ENCODE results near the gene MYORG. TPM values are rescaled to one million over a fixed set of nuclear protein-coding genes. Genes with fewer than 3 reads are reported as not detected.

MYORG gene
- total RNA-seq = 2.6 TPM

DNA sequence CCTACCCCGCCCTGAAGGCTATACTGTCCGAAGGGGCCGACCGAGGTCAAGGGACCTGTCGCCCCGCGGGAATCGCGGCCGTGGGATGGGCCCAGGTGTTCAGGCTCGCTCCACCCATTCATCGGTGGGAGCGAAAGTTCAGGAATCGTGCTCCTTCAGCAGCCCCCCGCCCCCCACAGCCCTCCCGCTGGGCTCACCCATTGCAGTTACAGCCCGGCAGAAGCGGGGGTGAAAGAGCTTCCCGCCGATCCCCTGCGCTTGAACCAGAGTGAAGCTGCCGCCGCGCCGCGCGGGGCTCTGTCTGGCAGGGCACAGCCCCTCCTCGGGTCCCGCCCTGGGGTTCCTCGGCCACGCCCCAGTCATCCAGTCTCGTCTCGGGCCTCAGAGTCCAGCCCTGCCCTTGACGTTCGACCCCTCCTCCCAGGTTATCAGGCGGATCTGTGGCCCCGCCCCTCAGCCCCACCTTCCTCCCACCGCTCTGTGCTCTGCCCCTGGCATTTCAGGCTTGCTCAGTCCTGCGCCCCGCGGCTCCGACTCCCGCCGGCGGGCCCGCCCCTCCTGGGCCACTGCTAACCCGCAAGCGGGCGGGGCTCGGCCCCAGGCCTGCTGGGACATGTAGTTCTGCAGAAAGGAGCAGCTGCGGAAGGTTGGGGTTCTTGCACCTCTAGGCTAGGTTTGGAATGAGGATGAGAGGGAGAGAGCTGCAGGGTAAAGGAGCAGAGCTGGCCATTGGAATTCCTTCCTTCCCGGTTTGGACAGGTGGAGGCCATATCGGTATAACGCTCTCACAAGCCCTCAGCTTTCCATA, at the start of gene MYORG:
MYORG (minus strand) TSS at position 303 of the 808 bp plus-strand sequence. CDS start 3,955 bp downstream, outside the sequence.
- DNase-seq = peak; percentile 64

DNA sequence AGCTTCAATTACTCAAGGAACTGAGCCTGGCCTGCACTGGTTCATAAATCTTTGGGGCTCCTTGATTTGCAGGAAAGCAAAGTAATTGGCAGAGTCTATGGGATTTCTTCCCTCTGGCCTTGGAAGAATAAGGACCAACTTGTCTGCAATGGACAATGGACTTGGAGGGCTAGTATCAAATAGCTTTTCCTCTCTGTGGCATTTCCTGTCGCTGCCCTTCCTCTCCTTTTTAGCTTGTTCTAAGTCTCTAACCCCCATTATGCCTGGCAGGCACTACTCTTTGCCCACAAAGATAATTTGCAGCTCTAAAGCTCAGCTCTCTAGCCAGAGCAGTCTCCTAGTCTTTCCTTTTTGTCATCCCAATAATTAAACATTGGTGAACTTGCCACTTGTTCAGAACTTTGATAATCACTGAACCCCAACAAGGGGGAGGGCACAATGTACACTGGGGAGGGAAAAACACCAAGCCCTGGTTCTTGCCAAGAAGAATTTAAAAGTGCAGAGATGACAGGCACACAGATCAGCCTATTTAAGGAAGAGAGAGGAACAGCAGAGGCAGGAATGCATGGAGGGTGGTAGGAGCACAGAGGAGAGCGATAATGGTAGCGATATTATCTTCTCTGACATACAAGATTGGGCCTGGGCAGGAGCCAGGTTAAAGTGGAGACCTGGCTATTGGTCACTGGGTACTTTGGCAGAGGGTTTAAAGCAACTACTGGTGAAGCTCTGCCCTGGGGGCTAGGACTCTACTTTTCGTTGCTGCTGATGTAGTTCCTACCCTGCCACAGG, 43.2 kb upstream of the MYORG start:
- DNase-seq = no peak

DNA sequence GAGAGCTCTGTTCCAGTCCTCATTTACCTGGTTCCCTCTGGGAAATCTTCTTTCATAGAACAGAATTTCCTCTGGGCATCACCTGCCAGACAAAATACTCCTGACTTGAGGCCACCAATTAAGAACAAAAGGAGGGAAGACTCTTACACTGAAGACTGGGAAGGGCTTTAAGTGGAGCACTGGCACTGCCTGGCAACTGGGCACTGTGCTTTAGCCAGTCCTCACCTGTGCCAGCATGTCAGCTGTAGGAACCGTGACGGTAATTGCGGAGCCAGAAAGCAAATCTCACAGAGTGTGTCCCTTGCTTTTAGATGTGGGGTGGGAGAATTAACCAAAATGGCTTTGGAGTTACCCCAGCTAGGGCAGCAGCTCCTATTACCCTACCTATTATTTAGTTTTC, 41.0 kb upstream of the MYORG start:
- no peak for DNase-seq

DNA sequence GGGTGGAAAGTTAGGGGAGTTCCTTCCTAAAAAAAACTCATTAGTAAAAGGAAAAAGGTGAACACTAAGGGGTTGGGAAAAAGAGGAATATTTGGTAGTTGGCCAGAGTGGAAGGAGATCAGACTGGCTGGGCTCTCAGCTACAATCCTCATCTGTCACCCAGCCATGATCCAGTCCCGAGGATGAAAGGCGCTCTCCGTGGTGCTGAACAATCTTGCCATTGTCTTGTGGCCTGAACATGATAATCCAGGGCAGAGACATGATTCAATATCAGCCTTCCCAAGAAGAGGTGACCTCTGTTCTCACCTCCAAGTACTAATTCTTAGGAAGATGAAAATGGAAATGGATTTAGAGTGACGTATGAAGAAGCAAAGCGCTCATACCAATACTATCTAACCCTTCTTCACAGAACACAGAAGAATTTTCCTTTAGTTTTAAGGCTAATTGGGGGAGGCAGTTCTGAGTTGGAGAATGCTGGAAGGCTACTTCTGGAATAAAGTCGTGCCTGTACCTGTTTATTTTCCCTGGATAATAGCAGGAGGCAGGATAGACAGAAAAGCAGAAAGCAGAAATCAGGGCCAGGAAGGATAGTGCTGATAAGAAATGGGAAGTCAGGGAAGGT, 36.6 kb upstream of the MYORG start:
- peak; percentile 22 for DNase-seq

DNA sequence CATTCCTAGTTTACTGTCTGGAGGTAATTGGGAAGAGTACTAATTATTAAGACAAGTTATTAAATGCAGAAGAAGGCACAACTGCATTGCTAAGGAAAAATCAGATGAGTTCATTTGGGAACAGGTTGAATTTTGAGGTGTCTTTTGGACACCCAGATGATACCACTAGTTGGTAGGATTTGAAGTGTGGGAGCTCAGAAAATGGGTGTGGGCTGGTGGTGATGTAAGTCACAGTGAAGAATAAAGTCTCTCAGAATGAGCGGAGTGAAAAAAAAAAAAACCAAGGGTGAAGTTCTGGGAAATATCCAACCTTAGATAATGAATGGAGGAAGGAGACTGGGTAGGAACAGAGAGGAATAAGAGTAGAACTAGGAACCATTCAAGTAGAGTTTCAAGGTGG, 35.6 kb upstream of the MYORG start:
- no peak for DNase-seq

DNA sequence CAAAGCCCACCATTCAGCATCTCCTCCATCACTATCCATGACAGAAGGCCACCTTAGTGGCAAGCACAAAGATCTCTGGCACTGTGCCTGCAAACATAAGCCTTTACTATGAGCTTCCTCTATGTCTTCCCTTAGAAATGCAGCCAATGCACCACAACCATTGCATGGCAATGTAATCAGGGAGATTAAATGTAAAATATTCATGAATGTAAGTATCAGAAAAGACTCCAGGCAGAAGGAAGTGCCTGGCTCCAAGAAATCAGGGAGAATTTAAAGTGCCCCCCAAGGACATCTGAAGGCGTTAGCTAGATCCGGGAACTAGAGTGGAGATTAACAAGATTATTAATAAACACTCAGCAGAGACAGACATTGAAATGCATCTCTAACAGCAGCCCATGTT, 32.5 kb upstream of the MYORG start:
- no peak for DNase-seq

DNA sequence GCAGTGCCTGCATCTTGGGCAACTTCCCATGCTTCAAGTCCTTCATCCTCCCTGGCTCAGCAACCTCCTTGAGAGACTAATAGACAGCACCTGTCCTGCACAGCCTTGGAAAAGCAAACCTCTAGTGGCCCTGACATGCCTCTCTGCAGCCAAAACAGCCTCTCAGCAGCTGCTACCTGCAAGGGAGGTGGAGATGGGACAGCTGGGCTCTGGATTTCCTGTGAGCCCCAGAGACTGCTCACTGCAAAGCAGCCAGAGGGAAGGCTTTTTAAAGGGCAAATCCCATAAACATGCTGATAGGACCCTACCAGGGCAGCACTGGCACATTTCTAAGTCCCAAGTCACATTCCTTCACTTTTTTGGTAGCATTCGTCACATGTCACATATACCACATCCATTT, 31.5 kb upstream of the MYORG start:
- DNase-seq = no peak

DNA sequence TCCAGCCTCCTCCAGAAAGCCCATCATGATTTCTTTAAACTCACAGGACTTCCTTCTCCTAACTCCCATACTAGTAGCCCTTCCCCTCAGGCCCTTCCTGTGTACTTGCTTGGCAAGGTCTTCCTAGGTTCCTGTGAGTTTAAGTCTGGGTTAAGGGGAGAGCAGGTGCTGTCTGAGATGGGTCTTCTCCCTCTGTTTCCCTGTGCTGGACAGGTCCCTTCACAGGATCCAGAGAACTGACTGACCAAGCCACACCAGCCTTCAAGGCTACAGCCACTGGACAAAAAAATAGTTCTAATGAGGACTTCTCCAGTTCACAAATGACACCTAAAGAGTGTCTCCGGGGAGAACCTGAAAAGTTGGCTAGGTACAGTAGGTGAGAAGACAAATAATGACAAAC, 29.5 kb upstream of the MYORG start:
- DNase-seq = no peak

DNA sequence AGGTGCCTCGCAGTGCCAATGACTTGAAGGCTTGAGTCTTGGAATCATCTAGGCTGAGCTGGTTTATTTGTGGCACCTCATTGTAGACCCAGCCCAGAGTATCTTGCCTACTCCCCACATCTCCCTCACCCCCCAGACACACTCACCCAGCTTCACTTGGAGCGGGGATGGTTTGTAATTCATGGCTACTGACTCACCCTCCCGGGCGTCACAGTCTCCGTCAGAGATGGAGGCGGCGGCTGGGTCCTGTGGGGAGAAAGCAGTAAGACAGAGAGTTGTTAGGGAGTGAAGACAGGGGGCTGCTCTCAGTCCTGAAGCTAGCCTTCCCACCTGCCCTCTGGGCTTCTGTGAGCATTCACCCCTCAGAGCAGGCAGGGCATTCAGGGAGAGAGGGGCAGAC, 29.0 kb upstream of the MYORG start:
- no peak for DNase-seq

DNA sequence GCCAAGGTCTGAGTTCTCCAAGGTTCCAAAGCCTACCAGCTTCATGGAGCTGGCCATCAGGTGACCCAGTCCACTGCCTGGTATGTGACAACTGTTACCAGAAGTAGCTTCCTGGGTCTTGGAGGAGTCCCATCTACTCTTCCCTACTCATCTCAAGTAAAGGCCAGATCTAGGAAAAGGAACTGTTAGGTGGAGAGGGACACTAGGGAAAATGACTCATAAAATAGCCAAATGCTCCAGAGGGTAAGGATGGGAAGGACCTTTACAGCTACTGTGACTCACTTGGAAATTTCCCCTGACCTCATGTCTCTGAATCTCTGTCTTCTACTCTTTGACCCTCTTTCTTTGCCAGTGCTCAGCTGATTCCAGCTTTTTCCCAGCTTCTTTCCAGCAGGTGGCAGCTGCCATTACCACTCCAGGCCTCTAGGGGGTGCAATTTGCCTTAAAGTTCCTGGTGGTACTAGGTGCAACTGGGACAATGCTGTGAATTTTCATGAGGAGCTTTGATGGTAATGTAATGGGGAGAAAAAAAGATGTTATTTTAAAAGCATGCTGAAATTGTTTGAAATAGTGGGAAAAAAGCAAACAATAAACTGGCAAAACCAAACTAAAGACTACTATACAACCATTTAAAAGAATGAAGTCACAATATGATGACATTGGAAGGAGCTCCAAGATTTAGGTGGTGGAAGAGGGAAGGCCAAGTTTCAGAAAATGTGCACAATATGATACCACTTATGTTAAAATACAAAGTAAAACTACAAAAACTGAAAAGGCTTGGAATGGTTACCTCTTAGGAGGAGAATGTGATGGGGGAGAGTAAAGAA, 27.1 kb upstream of the MYORG start:
- DNase-seq = peak; percentile 28

DNA sequence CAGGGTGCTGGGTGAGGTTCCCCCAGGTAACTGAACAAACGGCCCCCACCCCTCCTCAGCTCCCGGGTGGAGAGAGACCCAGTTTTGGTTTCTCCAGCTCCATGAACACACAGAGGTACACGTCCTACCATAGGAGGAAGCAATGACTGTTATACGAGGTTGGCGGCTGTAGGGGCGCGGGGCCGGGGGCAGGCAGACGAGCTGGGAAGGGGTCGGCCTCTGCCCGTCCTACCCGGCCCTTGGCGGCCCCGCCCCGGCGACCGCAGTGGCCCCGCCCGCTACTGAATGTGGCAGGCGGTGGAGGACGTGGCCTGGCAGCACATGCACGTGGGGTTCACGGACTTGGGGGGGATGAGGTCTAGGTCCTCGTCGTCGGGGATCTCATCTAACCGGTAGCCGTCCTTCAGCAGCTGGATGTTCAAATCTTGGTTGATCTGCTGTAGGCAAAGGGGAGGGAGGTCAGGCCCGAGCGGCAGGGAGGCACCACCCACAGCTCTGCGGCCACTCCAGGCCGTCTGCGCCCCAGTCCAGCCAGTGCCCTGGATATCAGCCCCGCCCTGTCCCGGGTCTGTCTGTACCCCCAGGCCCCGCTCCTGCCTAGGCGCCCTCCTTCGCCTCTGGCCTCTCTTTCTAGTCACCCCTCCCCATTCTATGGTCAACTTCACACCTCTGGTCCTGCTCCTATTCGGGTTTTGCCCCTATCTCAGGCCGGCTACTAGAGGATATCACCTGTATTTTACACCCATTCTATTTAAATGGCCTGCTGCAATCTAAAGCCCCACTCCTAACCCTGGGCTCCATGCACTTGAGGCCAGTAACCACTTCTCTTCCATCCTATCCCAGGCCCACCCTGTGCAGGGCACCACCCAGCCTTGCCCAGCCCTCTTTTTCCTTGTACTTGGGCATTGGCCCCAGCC, 24.2 kb upstream of the MYORG start:
- no peak for DNase-seq

DNA sequence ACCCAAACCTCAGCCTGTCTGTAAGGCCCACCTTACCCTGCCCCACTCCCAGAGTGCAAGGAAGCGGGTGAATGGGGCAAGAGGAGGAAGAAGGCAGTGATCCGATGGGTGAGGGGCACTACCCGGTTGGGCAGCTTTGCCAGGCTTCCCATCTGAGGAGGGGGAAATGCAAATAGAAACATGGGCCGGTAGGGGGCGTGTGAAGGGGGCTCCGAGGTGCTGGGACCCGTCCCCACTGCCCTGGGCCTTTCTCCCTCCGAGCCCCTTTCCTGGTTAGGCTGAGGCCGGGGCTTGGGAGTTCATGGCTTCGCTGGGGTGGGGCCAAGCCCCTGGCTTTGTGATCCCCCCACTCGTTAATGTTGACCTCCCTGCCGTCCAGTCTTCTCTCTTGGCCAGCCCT, 23.6 kb upstream of the MYORG start:
- no peak for DNase-seq

DNA sequence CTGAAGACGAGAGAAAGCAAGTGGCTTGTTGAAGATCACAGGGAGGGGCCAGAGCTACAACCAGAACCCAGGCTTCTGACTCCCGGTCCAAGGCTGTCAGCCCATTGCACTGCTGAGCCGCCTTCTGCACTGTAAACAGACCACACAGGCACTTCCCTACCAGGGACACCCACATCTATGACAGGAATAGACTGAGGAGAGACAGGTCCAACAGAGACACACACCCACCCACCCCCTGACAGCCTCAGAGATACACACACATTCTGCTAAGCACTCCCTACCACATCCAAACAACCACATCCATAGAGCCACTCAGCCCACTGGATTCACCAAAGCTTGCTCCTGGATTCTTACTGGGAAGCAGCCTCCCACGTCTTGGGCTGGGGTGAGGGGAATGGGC, 23.0 kb upstream of the MYORG start:
- no peak for DNase-seq

DNA sequence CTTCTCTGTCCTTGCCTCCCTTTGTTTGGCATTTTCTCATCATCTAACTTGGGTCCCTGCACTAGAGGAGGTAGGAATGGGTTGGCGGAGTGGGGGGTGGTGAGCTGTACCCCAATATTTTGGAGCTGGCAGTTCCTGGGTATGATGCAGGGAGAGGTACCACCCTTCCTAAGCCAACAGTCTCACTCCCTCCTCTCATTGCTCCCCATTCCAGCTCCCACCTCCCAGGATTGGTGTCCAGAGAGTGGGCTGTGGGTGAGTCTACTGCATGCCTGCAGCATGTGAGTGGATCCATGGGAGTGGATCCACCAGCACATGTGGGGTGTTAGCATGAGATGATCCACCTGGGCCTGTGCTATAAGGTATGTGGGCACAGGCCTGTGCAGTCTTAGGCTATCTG, 22.2 kb upstream of the MYORG start:
- DNase-seq = no peak

DNA sequence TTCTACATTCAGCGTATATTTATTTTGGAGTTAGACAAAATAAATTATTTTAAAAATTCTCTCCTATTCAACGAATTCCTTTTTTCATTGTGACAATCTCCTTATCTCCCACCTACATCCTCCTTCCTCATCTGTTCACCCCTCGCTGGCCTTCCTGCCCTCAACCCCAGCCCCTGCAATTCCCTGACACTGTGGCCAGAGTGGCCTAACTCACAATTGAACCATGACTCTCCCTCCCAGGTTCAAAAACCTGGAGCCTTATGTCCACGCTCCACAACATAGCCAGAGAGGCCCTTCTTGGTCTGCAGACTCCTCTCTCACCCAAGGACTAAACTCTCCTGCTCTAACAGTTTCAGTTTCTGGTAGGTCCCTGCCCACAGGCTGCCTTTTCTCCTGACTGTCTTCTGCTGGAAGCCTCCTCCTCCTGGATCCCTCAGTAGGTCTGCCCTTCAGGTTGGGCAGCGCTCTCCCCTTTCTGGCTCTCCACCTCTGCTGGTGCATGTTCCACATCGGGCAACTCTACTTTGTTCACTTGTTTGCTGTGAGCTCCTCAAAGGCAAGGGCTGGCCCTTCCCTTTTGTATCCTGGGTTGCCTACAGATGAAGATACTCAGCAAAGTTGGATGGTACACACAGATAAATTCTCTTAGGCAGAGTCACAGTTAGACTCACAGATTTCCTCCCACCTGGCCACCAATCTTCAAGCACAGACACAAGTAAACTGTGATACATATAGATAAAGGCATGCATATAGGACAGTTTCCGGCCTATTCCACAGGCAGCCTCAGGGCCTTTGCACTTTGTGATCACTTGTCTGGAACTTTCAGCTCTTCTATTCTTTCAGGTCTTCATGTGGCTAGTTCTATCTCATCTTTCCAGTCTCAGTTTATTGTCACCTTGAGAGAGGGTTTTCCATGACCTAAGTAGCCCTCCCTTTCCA, 19.8 kb upstream of the MYORG start:
- no peak for DNase-seq

DNA sequence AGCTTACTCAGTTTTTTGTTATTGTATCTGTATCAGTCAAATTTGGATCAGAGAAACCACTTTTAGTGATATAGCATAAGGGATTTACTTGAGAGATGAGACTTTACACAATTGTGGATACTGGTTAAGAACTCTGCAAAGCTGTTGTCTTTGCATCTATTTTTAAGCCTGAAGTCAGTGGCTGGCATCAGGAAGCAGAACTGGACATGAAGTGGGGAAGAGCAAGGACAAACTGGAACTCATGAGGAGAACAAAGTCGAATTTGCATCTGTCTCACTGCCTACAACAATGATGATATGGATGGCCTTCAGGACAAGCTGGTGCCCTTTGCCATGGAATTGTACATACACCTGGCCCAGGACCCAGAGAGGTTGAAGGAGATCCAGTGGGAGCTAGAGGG, 15.8 kb upstream of the MYORG start:
- no peak for DNase-seq

DNA sequence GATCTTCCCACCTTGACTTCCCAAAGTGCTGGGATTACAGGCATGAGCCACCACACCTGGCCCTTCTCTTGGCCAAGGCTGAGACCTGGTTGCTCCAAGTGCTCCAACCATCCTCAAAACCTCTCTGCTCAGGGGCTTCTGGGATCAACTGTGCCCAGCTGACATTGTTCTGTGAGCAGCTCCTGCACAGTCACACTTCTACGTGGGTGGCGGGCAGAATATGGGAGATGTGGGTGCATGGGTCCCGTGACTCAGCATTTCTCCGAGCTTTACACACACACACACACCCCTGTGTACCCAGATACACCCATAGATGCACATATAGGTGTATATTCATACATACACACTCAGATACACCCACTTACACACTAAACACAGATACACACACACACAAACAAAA, 10.5 kb upstream of the MYORG start:
- DNase-seq = no peak

DNA sequence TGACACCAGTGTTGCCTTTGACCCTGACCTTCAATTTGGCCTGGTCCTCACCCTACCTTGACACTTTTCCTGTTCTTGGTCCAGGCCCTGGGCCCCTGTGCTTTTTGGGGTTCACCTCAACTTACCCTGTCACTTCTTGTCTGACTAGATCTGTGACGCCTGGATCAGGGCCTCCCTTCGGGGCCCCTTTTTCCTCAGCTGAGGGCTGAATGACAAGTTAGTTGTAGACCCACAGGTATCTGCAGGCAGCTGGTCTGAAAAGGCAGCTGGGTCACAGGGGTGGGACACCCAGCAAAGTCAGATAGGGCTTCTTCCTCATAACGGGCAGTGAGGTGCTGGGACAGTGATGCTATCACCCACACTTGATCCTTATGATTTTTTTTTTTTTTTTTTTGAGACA, 10.0 kb upstream of the MYORG start:
- DNase-seq = no peak

DNA sequence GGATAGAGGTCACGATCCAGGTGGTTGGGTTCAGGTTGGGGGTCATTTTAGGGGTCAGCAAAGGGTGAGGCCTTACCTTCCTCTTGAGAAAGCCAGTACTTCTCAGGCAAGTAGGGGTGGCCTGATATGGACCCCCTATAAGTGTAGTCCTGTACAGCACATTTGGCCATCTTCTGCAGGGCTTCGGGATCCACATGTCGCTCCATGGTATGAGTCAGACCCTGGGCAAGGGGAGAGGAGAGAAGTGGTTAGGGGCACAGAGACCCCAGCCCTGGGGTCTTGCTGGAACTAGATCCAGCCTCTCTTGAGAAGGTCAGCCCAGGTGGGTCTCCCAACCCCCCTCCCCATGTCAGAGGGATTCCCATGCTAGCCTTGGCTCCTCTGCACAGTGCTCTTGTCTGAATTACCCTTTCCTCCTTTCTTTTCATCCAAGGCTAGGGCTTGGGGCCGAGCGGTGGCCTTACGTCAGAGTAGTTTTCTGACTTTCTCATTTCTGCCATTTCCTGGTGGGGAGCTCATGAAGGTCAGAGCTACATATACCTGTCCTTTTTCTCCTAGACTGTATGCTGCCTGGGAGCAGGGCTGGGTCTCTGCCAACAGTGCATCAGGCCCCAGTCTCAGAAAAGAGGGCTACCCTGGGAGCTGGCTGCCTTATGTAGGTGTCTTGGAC, 9.0 kb upstream of the MYORG start:
- DNase-seq = no peak
